ENCODE results near the gene NES. TPM values are rescaled to one million over a fixed set of nuclear protein-coding genes. Genes with fewer than 3 reads are reported as not detected.

NES gene
- total and polyA plus RNA-seq, 7 donors: 12.3 to 581 (median 40.5) TPM

DNA sequence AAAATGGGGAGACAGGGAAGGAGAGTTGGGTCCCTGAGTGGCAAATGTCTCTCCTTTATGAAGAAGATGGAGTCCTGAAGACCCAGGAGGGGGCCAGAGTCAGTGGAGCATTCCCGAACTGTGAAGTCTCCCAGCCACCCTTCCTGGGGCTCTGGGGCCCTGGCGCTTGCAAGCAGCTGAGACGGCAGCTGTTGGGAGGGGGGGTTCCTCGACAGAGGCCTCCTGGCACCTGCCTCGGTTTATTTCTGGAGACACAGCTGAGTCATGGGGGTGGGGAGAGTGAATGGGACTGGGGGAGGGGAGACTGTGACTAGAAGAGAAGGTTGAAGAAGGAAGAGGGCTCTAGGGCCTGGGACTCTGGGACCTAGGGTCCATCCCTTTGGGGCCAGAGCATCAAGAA, 14.0 kb downstream of the NES start:
- Histone ChIP-seq H3K4me1 (peaks cover 85% of the 10 kb centered on the region), H3K9me3 (no peaks in the 10 kb centered on the region), H3K27me3 (ENCODE audit: insufficient read depth in 3 of 3, low read length in 2 of 3) (no peaks in the 10 kb centered on the region), H3K4me3 (peak overlapping the region; percentile 30), H3K27ac (peak overlapping the region; percentile 99), H3K36me3 (ENCODE audit: insufficient read depth in 1 of 2, low read depth in 1 of 2) (no peaks in the 10 kb centered on the region)
- intact Hi-C loops (cut with DNase I): no loop called here
- 6 to 13% (median 7%) methylated on average over 5 of the region's 5 CpGs for WGBS, 3 donors
- peak; percentile 68 to 72 (median 70) for ATAC-seq
- peak; percentile 83 to 94 for DNase-seq
- TF ChIP-seq CTCF (IDR thresholded peaks at IDR 0.05): no peak

DNA sequence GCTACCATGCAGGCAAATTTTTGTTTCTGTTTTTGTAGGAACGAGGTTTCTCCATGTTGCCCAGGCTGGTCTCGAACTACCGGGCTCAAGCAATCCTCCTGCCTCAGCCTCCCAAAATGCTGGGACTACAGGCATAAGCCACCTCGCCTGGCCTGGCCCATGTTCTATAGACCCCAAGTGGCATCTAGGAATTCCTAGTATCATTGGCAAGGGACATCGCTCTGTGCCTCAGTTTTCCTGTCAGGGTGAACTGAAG, 14.5 kb downstream of the NES start:
- ATAC-seq (no peak), DNase-seq (no peak)
- peak overlapping the region; percentile 99 for H3K27ac ChIP-seq
- intact Hi-C loops (cut with DNase I): no loop called here
- H3K9me3 ChIP-seq: no peaks in the 10 kb centered on the region
- peaks cover 81% of the 10 kb centered on the region for H3K4me1 ChIP-seq
- no peaks in the 10 kb centered on the region for H3K27me3 ChIP-seq (ENCODE audit: insufficient read depth in 3 of 3, low read length in 2 of 3)
- WGBS, 3 donors: 55 to 66% (median 55%) methylated on average over 5 of the region's 5 CpGs
- H3K36me3 ChIP-seq (ENCODE audit: insufficient read depth in 1 of 2, low read depth in 1 of 2): no peaks in the 10 kb centered on the region
- H3K4me3 ChIP-seq: peak overlapping the region; percentile 14
- no peak for TF ChIP-seq CTCF (IDR thresholded peaks at IDR 0.05)

DNA sequence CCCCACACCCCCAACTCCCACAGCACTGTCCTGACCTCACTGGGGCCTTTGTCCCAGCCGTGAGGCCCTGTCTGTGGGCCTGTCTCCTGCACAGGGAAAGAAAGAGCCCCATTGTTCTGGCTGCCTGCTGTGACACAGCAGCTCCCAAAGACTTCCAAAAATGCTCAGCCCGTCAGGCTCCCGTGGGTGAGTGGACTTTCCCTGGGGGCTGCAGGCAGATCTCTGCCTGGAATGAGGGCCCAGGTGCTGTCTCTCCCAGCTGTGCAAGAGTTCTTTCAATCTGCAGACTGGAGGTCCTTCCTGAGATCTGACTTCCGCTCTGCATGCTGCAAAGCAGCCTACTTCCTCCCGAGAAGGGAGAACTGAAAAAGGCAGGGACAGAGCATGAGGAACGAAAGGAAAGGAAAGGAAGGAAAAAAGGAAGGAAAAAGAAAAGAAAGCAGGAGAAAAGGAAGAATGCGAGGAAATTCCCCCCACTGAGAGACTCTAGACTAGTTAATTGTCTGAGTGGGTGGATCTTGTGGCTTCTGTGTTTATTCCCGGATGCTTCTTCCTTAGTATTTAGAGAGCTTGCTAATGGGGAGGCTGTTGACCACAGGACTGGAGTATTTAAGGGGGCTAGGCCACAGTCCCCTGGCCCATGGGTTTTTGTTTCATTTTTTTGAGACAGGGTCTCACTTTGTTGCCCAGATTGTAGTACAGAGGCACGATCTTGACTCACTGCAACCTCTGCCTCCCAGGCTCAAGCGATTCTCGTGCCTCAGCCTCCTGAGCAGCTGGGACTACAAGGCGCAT, 15.0 kb downstream of the NES start:
- no peak for DNase-seq

GRCh38 chr1:156660752-156661112, 16.5 kb downstream of the NES start:
- DNase-seq (no peak), ATAC-seq (no peak)
- Histone ChIP-seq H3K9me3 (no peaks in the 10 kb centered on the region), H3K36me3 (ENCODE audit: insufficient read depth in 1 of 2, low read depth in 1 of 2) (no peaks in the 10 kb centered on the region), H3K27ac (peak overlapping the region; percentile 99), H3K4me1 (peaks cover 73% of the 10 kb centered on the region), H3K4me3 (peak overlapping the region; percentile 56), H3K27me3 (ENCODE audit: insufficient read depth in 3 of 3, low read length in 2 of 3) (peaks cover 0 to 14% (median 2%) of the 10 kb centered on the region in 3 donors)
- intact Hi-C loops (cut with DNase I): loop anchor here (1.0 kb wide), 1 partner anchor 18 kb away; no protein-coding TSS in a partner anchor
- no peak for TF ChIP-seq CTCF (IDR thresholded peaks at IDR 0.05)
- WGBS, 3 donors: 70 to 73% (median 70%) methylated on average over 2 of the region's 2 CpGs

More for the DNA sequence above, 15.0 kb downstream of the NES start:
- ATAC-seq: no peak
- intact Hi-C loops (cut with DNase I): no loop called here
- Histone ChIP-seq H3K27me3 (ENCODE audit: insufficient read depth in 3 of 3, low read length in 2 of 3) (peaks cover 0 to 2% (median 0%) of the 10 kb centered on the region in 3 donors), H3K27ac (peak overlapping the region; percentile 99), H3K4me3 (no peak overlapping the region), H3K36me3 (ENCODE audit: insufficient read depth in 1 of 2, low read depth in 1 of 2) (no peaks in the 10 kb centered on the region), H3K9me3 (no peaks in the 10 kb centered on the region), H3K4me1 (peaks cover 80% of the 10 kb centered on the region)
- WGBS, 3 donors: 58 to 62% (median 62%) methylated on average over 12 of the region's 12 CpGs
- TF ChIP-seq CTCF (IDR thresholded peaks at IDR 0.05): no peak
